HG02970 (cell line): ENCODE results near the gene PERM1.
"Not testable (repeated sequence)": the region's sequence is repeated elsewhere in the genome, so short reads cannot be mapped to it uniquely, and the experiment has no call there.

Source experiments
- ATAC-seq: cut with Tn5 transposase; IDR thresholded peaks from one replicate; pipeline ENCODE4 v1.9.1; 2021; ENCODE audit warnings: mild to moderate bottlenecking, moderate library complexity, moderate number of reproducible peaks; ENCODE audit not compliant: unreplicated experiment, low FRiP score

The PERM1 gene

DNA sequence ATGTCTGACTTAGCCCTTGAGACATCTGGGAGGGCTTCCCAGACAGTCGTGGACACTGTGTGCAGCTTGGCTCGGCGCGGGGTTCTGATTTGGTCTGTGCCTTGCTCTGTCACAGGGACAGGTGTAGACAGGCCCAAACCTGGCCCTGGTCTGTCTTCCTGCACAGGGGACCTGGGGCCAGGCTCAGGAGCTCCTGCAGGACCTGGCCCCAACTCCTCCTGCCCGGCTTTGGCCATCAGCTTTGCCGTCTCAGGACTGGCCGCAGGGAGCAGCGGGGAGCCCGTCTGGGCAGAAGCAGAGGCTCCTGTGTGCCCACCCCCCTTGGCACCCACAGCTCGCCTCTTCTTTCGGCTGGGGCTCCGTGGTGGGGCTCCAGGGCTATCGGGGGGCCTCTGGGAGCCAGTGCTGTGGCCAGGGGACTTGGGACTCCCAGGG, 1.7 kb downstream of the PERM1 start:
- ATAC-seq = no peak

DNA sequence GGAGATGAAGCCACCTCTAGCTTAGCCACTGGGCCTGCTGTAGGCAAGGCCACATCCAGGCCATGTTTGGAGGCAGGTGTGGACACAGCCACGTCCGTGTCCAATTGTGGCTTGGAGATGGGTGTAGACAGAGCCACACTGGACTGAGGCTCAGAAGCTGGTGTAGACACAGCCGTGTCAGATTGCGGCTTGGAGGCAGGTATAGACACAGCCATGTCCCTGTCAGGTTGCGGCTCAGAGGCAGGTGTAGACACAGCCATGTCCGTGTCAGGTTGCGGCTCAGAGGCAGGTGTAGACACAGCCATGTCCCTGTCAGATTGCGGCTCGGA, 2.2 kb downstream of the PERM1 start:
- ATAC-seq = no peak

GRCh38 chr1:978835-979743, 2.8 kb downstream of the PERM1 start:
- ATAC-seq = no peak

GRCh38 chr1:978069-978834, 3.6 kb downstream of the PERM1 start:
- no peak for ATAC-seq

- not testable (repeated sequence) for ATAC-seq
These were observed 5.1 kb downstream of the PERM1 start for GRCh38 chr1:976791-977190.

GRCh38 chr1:975896-976683, 5.8 kb downstream of the PERM1 start:
- no peak for ATAC-seq

- ATAC-seq = no peak
These were observed 6.5 kb downstream of the PERM1 start for GRCh38 chr1:975365-975764.

- ATAC-seq = no peak
These were observed 7.1 kb downstream of the PERM1 start for GRCh38 chr1:974687-975328.

GRCh38 chr1:974293-974640, 7.6 kb downstream of the PERM1 start:
- no peak for ATAC-seq

DNA sequence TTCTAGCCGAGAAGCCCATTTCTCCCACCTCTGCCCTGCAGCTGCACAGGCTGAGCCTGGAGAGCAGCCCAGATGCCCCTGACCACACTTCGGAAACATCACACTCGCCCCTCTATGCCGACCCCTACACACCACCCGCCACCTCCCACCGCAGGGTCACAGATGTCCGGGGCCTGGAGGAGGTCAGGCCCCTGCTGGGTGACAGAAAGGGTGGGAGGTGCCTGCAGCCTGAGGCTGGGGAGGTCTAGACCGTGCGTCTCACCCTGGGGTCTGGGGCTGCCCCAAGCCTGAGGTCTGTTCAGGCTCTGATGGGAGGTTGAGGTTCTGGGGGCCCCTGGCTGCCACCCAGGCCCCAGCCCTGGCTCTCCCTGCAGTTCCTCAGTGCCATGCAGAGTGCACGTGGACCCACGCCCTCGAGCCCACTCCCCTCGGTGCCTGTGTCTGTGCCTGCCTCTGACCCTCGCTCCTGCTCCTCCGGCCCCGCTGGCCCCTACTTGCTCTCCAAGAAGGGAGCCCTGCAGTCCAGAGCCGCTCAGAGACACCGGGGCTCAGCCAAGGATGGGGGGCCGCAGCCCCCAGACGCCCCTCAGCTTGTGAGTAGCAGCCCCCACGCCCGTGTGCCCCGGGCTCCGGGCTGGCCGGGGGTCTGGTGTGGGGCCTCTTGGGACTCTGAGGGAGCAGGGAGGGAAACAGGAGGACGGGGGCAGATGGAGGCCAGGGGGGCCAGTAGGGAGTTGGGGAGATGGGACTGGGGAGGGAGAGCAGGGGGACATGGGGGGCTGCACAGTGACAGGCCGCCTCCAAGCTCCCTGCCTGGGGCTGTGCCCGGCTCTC, 8.2 kb downstream of the PERM1 start:
- no peak for ATAC-seq

GRCh38 chr1:972726-973458, 9.0 kb downstream of the PERM1 start:
- no peak for ATAC-seq

GRCh38 chr1:971751-972506, 10.0 kb downstream of the PERM1 start:
- no peak for ATAC-seq

- no peak for ATAC-seq
These were observed 10.7 kb downstream of the PERM1 start for GRCh38 chr1:970973-971730.

- ATAC-seq = no peak
These were observed 11.5 kb downstream of the PERM1 start for GRCh38 chr1:970242-970972.

DNA sequence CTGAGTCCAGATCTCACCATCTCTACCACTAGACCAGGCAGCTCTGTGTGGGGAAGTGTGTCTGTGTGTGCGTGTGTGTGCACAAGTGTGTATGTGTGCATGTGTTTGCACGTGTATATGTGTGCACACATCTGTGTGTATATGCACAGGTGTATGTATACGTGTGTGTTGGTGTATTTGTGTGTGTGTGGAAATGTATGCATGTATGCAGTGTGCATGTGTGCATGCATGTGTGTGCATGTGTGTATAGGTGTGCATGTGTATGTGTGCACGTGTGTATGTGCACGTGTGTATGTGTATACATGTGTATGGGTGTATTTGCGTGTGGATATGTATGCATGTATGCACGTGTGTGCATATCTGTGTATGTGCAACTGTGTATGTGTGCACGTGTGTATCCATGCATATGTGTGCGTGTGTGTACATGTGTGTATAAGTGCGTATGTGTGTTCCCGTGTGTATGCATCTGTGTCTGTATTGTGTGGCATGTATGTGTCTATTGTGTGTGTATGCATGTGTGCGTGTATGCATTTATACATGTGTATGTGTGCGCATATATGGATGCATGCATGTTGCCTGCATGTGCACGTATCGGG, 12.5 kb downstream of the PERM1 start:
- no peak for ATAC-seq

DNA sequence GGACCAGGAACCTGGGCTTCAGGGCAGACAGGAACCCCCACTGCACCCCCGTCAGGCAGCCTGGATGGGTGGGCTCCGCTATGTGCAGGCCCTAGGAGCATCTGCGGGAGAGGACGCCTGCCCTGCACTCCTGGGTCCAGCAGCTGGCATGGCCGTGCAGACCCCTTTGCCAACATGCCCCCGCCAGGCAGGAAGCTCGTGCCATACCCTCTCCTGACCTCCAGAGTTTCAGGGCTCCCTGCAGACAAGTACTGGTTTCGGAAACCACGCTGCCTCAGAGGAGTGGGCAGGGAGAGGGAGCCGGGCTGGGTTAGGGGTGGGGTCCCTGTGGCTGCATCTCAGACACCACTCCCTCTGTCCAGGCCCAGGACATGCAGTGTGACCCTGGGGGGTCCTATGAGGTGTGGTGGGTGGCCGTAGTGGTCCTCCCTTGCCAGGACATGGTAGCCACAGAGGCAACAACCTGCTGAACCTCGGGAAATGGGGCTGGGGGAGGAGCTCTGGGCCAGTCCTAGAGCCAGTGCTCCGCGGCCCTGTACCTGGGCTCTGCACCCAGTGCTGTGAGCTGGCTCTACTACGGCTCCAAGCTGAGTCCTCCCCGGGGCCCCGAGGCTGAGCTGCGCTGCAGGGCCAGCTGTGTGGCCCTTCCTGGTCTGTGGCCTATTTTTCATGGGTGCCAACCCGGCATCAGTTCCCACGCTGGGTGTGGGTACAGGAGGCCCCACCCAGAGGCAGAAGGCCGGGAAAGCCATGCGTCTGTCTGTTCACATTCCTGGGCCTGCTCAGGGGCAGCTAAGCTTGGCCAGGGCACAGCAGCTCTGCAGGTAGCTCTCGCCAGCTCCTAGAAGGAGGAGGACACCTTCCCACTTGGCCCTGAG, 14.2 kb downstream of the PERM1 start:
- no peak for ATAC-seq
